Measurements from ENCODE around the gene KRT7.
A peak's percentile ranks its signal among the peaks of the same experiment; 100 is the strongest.
"Not testable (repeated sequence)": the region's sequence is repeated elsewhere in the genome, so short reads cannot be mapped to it uniquely, and the experiment has no call there.

The KRT7 gene

GRCh38 chr12:52278575-52279421 is 45.8 kb downstream of the KRT7 start:
- peak; percentile 21 to 65 for DNase-seq (ENCODE audit: low read depth in 2 of 2)

DNA sequence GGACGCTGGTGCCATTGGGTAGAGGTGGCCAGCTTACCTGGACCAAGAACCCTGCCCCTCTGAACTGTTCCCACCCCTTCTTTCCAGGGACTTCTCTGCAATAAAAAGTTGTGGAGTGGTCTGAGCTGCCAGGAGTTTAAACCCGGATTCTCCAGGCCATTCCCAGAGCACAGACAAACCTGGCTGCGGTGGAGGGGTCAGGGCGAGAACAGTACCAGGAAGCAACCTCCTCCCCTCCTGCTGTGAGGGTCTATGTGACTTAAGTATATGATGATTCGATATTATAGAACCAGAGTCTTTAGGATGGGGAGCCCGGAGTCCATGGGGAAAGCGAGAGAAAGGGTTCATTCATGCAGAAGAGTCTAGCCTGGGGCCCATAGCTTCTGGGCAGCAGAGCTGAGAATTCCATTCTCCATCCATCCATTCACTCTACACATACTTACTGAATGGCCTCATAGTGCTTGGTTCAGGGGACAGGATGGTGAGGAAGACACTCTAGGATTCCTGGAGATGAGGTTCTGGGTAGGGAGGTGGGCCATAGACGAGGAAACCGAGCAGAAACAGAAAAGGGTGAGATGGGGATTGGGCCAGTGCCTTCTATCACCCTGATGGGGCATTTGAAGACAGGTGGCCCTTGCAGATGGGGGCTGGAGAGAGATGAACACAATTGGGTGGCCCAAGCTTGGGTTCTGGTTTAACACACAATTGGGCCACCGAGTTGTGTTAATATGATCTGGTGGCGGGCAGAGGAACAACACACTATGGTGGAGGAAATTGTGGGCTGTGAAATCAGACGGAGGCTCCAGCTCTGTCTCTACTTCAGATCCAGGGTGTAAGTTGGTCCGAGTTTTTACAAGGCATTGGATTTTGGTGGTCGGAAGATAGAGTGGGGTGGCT is 46.6 kb downstream of the KRT7 start:
- DNase-seq (ENCODE audit: low read depth in 2 of 2), result no peak

- no peak for DNase-seq (ENCODE audit: low read depth in 2 of 2)
These were observed 47.3 kb downstream of the KRT7 start for GRCh38 chr12:52280319-52280795.

DNA sequence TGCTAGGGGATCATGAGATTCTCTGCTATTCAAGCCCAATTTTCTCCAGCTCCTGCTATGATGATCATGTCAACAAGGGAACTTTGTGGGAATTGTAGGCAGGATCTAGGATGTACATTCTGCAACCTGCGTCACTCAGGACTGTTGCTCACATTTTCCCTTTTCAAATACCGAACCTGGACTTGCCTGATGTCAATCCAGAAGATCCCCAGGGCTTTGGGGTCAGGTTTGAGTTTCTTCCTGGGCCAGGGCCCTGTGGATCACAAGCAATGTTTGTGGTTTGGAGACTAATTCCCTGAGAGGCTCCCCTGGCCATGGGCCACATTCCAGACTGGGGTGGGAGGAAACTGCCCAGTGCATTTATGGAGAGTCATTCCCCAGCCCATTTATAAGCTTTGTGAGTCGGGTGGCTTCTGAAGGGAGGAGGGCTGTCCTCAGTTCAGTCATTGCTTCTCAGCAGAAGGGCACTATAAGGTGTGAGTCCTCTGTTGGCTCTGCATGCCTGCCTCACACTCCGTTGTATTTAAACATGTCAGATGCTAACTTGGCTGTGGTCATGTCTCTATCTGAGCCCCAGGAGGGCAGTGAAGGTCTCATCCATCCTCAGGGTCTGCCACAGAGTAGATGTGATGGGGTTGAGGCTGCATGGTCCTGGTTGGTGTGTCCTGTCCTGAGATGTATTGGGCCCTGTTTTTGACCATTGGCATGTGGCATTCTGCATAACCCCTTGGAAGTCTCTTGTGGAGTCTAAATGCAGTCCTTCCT is 47.9 kb downstream of the KRT7 start:
- DNase-seq (ENCODE audit: low read depth in 2 of 2), result no peak

- no peak for DNase-seq (ENCODE audit: low read depth in 2 of 2)
These were observed 51.6 kb downstream of the KRT7 start for GRCh38 chr12:52284562-52285171.

GRCh38 chr12:52285172-52285745 is 52.2 kb downstream of the KRT7 start:
- no peak for DNase-seq (ENCODE audit: low read depth in 2 of 2)

- DNase-seq (ENCODE audit: low read depth in 2 of 2), result no peak
These were observed 52.9 kb downstream of the KRT7 start for GRCh38 chr12:52285851-52286530.

DNA sequence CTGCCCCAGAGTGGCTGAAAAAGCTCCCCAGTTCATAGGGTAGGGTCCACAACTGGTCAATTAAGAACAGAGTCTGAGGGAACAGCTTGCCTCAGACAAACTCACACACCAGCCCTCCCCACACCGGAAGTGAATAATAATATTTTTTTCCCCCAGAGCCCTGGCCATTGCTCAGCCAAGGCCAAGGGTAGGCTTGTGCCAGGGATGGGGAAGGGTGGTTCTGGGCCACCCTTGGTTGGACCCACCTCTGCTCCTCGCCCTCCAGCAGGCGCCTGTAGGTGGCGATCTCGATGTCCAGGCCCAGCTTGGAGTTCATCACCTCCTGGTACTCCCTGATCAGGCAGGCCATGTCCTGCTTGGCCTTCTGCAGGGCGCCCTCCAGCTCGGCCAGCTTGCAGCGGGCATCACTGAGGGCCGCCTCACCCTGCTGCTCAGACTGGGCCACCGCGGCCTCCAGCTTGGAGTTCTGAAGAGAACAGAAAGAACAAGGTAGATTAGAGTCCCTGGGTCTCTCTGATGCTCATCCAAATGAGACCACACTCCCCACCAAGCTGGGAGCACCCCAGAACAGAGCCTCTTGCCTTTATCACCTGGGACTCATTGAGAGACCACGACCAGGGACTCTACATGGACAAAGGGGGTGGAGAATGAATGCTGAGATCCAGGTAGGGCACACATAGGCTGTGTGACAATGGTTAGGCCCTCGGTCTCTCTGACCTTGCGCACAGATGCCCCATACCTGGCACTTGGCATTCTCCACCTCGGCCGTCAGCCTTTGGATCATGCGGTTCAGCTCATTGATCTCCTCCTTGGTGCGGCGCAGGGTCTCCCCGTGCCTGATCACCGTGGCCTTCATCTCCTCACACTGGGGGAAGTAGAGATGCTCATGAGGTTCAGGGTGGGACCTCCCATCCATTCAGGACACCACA is 54.1 kb downstream of the KRT7 start:
- not testable (repeated sequence) for DNase-seq (ENCODE audit: low read depth in 2 of 2)

DNA sequence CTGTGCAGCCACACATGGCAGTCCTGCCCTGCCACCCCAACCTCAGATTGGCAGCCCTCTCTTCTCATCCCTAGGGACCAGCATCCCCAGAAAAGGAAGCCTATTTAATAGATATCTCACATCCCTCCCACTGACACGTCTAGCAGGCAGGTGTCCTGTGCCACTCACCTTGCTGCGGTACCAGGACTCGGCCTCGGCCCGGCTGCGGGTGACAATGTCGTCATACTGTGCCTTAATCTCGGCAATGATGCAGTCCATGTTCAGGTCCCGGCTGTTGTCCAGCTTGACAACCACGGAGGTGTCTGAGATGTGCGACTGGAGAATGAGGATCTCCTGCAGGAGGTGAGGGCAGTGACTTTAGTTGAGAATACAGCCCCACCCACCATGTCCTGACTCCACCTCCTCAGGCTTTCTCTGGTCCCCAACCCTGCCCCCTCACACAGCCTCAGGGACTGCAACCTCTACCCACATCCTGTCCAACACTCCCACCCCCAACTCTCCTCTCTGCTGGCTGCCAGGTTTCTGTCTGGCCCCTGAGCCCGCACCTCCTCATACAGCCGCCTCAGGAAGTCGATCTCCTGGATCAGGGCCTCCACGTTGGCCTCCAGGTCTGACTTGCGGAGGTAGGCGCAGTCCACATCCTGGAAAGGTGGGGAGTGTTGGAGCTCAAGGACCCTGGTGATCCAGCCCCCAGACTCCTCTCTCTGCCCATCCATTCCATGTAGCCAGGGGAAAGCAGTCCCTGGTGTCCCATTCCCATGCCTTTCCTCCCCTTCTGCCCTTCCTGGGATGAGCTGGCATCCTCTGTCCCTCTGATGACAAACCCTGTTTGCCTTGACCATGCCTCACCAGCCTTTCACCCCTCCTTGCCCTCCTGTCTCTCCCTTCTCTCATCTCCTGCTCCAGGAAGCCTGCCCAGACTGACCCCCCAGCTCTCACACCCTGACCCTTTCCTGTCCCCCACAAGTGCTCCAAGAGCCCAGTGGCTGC is 55.1 kb downstream of the KRT7 start:
- DNase-seq (ENCODE audit: low read depth in 2 of 2), result not testable (repeated sequence)

GRCh38 chr12:52290483-52291134 is 57.6 kb downstream of the KRT7 start:
- DNase-seq (ENCODE audit: low read depth in 2 of 2), result not testable (repeated sequence)

- DNase-seq (ENCODE audit: low read depth in 2 of 2), result no peak
These were observed 58.4 kb downstream of the KRT7 start, which contains the start of gene KRT81 for GRCh38 chr12:52291267-52291935. TSS of gene KRT81 (minus strand) at chr12:52291534. CDS start at chr12:52291465, 69 bp downstream.

- no peak for DNase-seq (ENCODE audit: low read depth in 2 of 2)
These were observed 60.9 kb downstream of the KRT7 start for GRCh38 chr12:52293926-52294325.

- DNase-seq (ENCODE audit: low read depth in 2 of 2), result no peak
These were observed 61.8 kb downstream of the KRT7 start for GRCh38 chr12:52294803-52295202.

DNA sequence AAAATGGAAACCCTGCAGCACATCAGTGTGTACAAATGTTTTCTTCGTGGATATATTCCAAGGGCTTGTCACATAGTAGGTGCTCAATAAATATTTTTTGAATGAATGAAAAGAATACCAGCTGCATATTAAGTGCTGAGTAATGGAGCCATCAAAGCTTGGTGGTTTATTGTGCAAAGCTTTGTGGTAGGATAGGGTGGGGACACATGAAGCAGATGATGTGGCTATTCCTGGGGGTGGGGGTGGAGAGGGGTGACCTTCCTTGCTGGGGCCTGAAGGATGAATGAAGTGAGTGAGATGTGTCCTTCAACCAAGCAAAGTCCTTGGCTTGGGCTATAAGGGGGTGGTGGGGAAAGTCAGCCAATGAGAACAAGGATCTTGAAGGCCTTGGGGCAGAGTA is 62.6 kb downstream of the KRT7 start:
- DNase-seq (ENCODE audit: low read depth in 2 of 2), result no peak

- DNase-seq (ENCODE audit: low read depth in 2 of 2), result no peak
These were observed 63.7 kb downstream of the KRT7 start for GRCh38 chr12:52296572-52297215.
